HepG2 (cell line): ENCODE measurements around the gene SP8. TPM values are rescaled to one million over a fixed set of nuclear protein-coding genes. Genes with fewer than 3 reads are reported as not detected.
A peak's percentile ranks its signal among the peaks of the same experiment; 100 is the strongest.

Experiments
- ATAC-seq: fragments of 200-7000 bp; cut with Tn5 transposase; 3 replicates; pipeline ENCODE4 v1.9.1; 2020; ENCODE audit warnings: mild to moderate bottlenecking, moderate library complexity
- Bru-seq: library from RNA; stranded (reverse); fragments of 400-500 nt; gene quantifications from one replicate; lab custom pipeline; 2021; lab: Mats Ljungman, UMichigan
- BruChase-seq, 2 experiments: library from RNA; stranded (reverse); fragments of 400-500 nt; gene quantifications; one replicate each; lab custom pipeline; 2021; lab: Mats Ljungman, UMichigan
- BruUV-seq: library from RNA; stranded (reverse); fragments of 400-500 nt; replicated peaks from 2 replicates; lab custom pipeline; 2021; lab: Mats Ljungman, UMichigan
- CTCF ChIA-PET: fragments of 300-600 bp; formaldehyde crosslinking; extraction: SDS; loops from one replicate; lab custom pipeline; 2021; ENCODE audit warnings: low total read pairs, inconsistent platforms, low intra/inter-chr PET ratio; lab: Yijun Ruan, JAX
- POLR2A ChIA-PET: fragments of 350-600 bp; sonication (Branson Sonifier 250); formaldehyde crosslinking; loops from one replicate; lab custom pipeline; 2020; ENCODE audit warnings: antibody characterized with exemption, inconsistent platforms; lab: Yijun Ruan, JAX
- DNase-seq: peaks from one replicate; pipeline ENCODE4 v3.0.0-alpha.2; 2015; ENCODE audit warnings: low spot score
- FAIRE-seq: peaks from 3 replicates; lab custom pipeline; 2011; peaks lifted over from hg19 to GRCh38; lab: Jason Lieb, UNC
- H2AFZ ChIP-seq: one replicate; pipeline ENCODE4 v1.6.1; 2011; ENCODE audit warnings: low read length, inconsistent platforms
- H3K27ac ChIP-seq: fragments of 300-600 bp; 3 replicates; pipeline ENCODE4 v1.8.0; 2011; ENCODE audit warnings: mixed run types, mild to moderate bottlenecking, mixed read lengths, low read length, inconsistent platforms; ENCODE audit not compliant: insufficient read depth; ENCODE audit errors: extremely low read length
- H3K27me3 ChIP-seq, 2 experiments: fragments of 200-600 bp in 1 of 2; 2 replicates in 1 of 2; 3 replicates in 1 of 2; pipeline versions ENCODE4 v1.6.0 to v1.8.0; 2011; ENCODE audit warnings: low read length in 2 of 2, mild to moderate bottlenecking in 2 of 2, moderate library complexity in 2 of 2, inconsistent platforms in 1 of 2; ENCODE audit not compliant: insufficient read depth in 2 of 2, control insufficient read depth in 1 of 2
- H3K36me3 ChIP-seq, 2 experiments: fragments of 200-600 bp in 1 of 2; replicated peaks in 1 of 2; 2 replicates in 1 of 2; 3 replicates in 1 of 2; pipeline versions ENCODE4 v1.5.1 to v1.8.0; 2011; ENCODE audit warnings: low read length in 2 of 2, inconsistent platforms in 1 of 2; ENCODE audit not compliant: insufficient read depth in 2 of 2, control insufficient read depth in 1 of 2
- H3K4me1 ChIP-seq: 2 replicates; pipeline ENCODE4 v1.5.1; 2012; ENCODE audit warnings: low read length, inconsistent platforms; ENCODE audit not compliant: insufficient read depth
- H3K4me2 ChIP-seq: 2 replicates; pipeline ENCODE4 v1.6.0; 2011; ENCODE audit warnings: low read depth, low read length, inconsistent platforms
- H3K4me3 ChIP-seq, 3 experiments: fragments of 200-600 bp in 1 of 3; sonication (generic), shearing (Covaris generic) in 1 of 3; replicated peaks in 1 of 3; 2 replicates each; pipeline ENCODE4 v1.5.1; 2011 to 2016; ENCODE audit warnings: low read length in 3 of 3, inconsistent platforms in 2 of 3, low read depth in 2 of 3, mild to moderate bottlenecking in 2 of 3, control low read depth in 1 of 3, mixed read lengths in 1 of 3; ENCODE audit not compliant: insufficient read depth in 1 of 3
- H3K79me2 ChIP-seq: one replicate; pipeline ENCODE4 v1.6.1; 2011; ENCODE audit warnings: low read length, inconsistent platforms; ENCODE audit not compliant: insufficient read depth
- H3K9ac ChIP-seq: 2 replicates; pipeline ENCODE4 v1.6.0; 2011; ENCODE audit warnings: mild to moderate bottlenecking, low read depth, low read length, inconsistent platforms; ENCODE audit not compliant: insufficient read depth
- H3K9me3 ChIP-seq: 2 replicates; pipeline ENCODE4 v1.5.1; 2012; ENCODE audit warnings: mild to moderate bottlenecking, low read length
- H4K20me1 ChIP-seq: 2 replicates; pipeline ENCODE4 v1.6.0; 2011; ENCODE audit warnings: inconsistent platforms, mild to moderate bottlenecking, low read length, moderate library complexity; ENCODE audit not compliant: insufficient read depth
- EED ChIP-seq: sonication (generic); formaldehyde crosslinking; IDR thresholded peaks from 2 replicates; pipeline ENCODE4 v1.5.0; 2020; ENCODE audit warnings: mild to moderate bottlenecking, missing genetic modification reagents
- ESRRA ChIP-seq: sonication (generic); formaldehyde crosslinking; IDR thresholded peaks from 2 replicates; pipeline ENCODE4 v1.5.1; 2020; ENCODE audit warnings: mild to moderate bottlenecking, low read depth, missing genetic modification reagents
- HHEX ChIP-seq: IDR thresholded peaks from 2 replicates; pipeline ENCODE4 v1.6.1; 2016; ENCODE audit warnings: control low read depth
- NFE2 ChIP-seq: sonication (generic); formaldehyde crosslinking; IDR thresholded peaks from 2 replicates; pipeline ENCODE4 v1.4.0; 2020; ENCODE audit warnings: missing genetic modification reagents
- NPAS2 ChIP-seq: sonication (generic); formaldehyde crosslinking; IDR thresholded peaks from 2 replicates; pipeline ENCODE4 v1.8.0; 2022; ENCODE audit warnings: mild to moderate bottlenecking, missing genetic modification reagents, borderline replicate concordance
- PTBP1 ChIP-seq: fragments of 200-400 bp; formaldehyde crosslinking; IDR thresholded peaks from 2 replicates; pipeline ENCODE4 v1.6.1; 2018; ENCODE audit warnings: low read length, low read depth; ENCODE audit not compliant: poor library complexity, severe bottlenecking
- TCF7 ChIP-seq: sonication (generic); IDR thresholded peaks from 2 replicates; pipeline ENCODE4 v1.6.1; 2016; ENCODE audit warnings: antibody characterized with exemption, low read depth
- ZNF24 ChIP-seq: fragments of 450-650 bp; IDR thresholded peaks from 2 replicates; pipeline ENCODE4 v1.6.1; 2017; ENCODE audit warnings: antibody characterized with exemption, mild to moderate bottlenecking
- WGBS: methylation state at CpG from one replicate; pipeline ENCODE4 v1.1.6; 2017; ENCODE audit warnings: low lambda C conversion rate; 5-methylcytosine and 5-hydroxymethylcytosine counted together
- in situ Hi-C: cut with HindIII; loops from 2 replicates; pipeline ENCODE4 v1.10.0; 2017; ENCODE audit warnings: low pct_unique_long_range_greater_than_20kb; ENCODE audit not compliant: extremely low pct_ligation_motif_present
- intact Hi-C: fragments of 100-400 bp; cut with micrococcal nuclease; formaldehyde crosslinking; loops from one replicate; pipeline ENCODE4 v1.10.0; 2022; ENCODE audit not compliant: unreplicated experiment
- long read RNA-seq, 2 experiments: library from RNA in 1 of 2; library from polyadenylated mRNA in 1 of 2; stranded (forward) in 1 of 2; unstranded in 1 of 2; transcript quantifications; one replicate each; pipeline ENCODE4 v2.0.0, GENCODE V29; 2019 to 2022
- polyA minus RNA-seq, 3 experiments: library from RNA; depleted of rRNA, polyadenylated mRNA; stranded (reverse); fragments of >200 nt; gene quantifications; 2 replicates each; pipeline ENCODE4 v1.2.3, GENCODE V29; 2011; ENCODE audit warnings: low replicate concordance in 1 of 3
- polyA plus RNA-seq, 8 experiments: library from polyadenylated mRNA; depleted of rRNA in 3 of 8; stranded (reverse) in 7 of 8; unstranded in 1 of 8; fragments of >200 nt; fragmentation: Illumina TruSeq in 4 of 8; extraction: Trizol in 4 of 8; gene quantifications; 2 replicates each; pipeline versions ENCODE4 v1.2.1 to v1.2.3, GENCODE V29; 2011 to 2016; ENCODE audit warnings: low read depth in 4 of 8, missing spikeins in 1 of 8, mixed read lengths in 1 of 8; ENCODE audit not compliant: insufficient read depth in 1 of 8
- total RNA-seq, 5 experiments: library from RNA; depleted of rRNA; stranded (reverse); fragments of >200 nt; fragmentation: Illumina TruSeq; extraction: Trizol; gene quantifications; 2 replicates each; pipeline ENCODE4 v1.2.3, GENCODE V29; 2016; ENCODE audit warnings: low read depth in 1 of 5
- TF ChIP-seq, protein P1 (sequence below): sonication (generic); formaldehyde crosslinking; IDR thresholded peaks from 2 replicates; pipeline ENCODE4 v1.5.1; 2020; ENCODE audit warnings: mild to moderate bottlenecking, missing genetic modification reagents, moderate library complexity
- TF ChIP-seq, protein P2 (sequence below): sonication (generic); formaldehyde crosslinking; IDR thresholded peaks from 2 replicates; pipeline ENCODE4 v1.8.1; 2023; ENCODE audit warnings: mild to moderate bottlenecking, missing genetic modification reagents
- TF ChIP-seq, protein P3 (sequence below): IDR thresholded peaks from 2 replicates; pipeline ENCODE4 v1.6.1; 2016; ENCODE audit warnings: missing compliant biosample characterization, missing genetic modification reagents, borderline replicate concordance

The SP8 gene
- total RNA-seq (2016; rRNA removed; fragmentation: Illumina TruSeq; extraction: Trizol) (not detected in 2 replicates), polyA plus RNA-seq (2011; rRNA removed) (not detected in 2 replicates), polyA minus RNA-seq (2011; rRNA and poly(A)+ RNA removed; ENCODE audit: low replicate concordance) (not detected in 2 replicates), Bru-seq, nascent RNA (not detected), BruChase-seq, experiment 1, labeled RNA remaining after a 6-hour chase (not detected), BruChase-seq, experiment 2, labeled RNA remaining after a 2-hour chase (percentile 12 among the genes with signal in this experiment)
- total RNA-seq (2016; cell fraction: cytosol; rRNA removed; fragmentation: Illumina TruSeq; extraction: Trizol; ENCODE audit: low read depth), result not detected in 2 replicates
- total RNA-seq (2016; cell fraction: insoluble cytoplasmic fraction; rRNA removed; fragmentation: Illumina TruSeq; extraction: Trizol), result not detected in 2 replicates
- not detected in 2 replicates for total RNA-seq (2016; cell fraction: membrane; rRNA removed; fragmentation: Illumina TruSeq; extraction: Trizol)
- not detected in 2 replicates for total RNA-seq (2016; cell fraction: nucleus; rRNA removed; fragmentation: Illumina TruSeq; extraction: Trizol)
- not detected in 2 replicates for polyA plus RNA-seq (2011; cell fraction: cytosol; rRNA removed)
- polyA plus RNA-seq (2011; cell fraction: nucleus; rRNA removed), result not detected in 2 replicates
- not detected in 2 replicates for polyA plus RNA-seq (2012)
- polyA plus RNA-seq (2016; cell fraction: cytosol; fragmentation: Illumina TruSeq; extraction: Trizol; ENCODE audit: low read depth), result not detected in 2 replicates
- polyA plus RNA-seq (2016; cell fraction: insoluble cytoplasmic fraction; fragmentation: Illumina TruSeq; extraction: Trizol; ENCODE audit: low read depth), result not detected in 2 replicates
- not detected in 2 replicates for polyA plus RNA-seq (2016; cell fraction: membrane; fragmentation: Illumina TruSeq; extraction: Trizol; ENCODE audit: low read depth)
- polyA plus RNA-seq (2016; cell fraction: nucleus; fragmentation: Illumina TruSeq; extraction: Trizol; ENCODE audit: insufficient read depth, low read depth), result not detected in 2 replicates
- not detected in 2 replicates for polyA minus RNA-seq (2011; cell fraction: cytosol; rRNA and poly(A)+ RNA removed)
- not detected in 2 replicates for polyA minus RNA-seq (2011; cell fraction: nucleus; rRNA and poly(A)+ RNA removed)
- long read RNA-seq, experiment 1, result 0 reads
- long read RNA-seq, experiment 2, result 0 reads

DNA sequence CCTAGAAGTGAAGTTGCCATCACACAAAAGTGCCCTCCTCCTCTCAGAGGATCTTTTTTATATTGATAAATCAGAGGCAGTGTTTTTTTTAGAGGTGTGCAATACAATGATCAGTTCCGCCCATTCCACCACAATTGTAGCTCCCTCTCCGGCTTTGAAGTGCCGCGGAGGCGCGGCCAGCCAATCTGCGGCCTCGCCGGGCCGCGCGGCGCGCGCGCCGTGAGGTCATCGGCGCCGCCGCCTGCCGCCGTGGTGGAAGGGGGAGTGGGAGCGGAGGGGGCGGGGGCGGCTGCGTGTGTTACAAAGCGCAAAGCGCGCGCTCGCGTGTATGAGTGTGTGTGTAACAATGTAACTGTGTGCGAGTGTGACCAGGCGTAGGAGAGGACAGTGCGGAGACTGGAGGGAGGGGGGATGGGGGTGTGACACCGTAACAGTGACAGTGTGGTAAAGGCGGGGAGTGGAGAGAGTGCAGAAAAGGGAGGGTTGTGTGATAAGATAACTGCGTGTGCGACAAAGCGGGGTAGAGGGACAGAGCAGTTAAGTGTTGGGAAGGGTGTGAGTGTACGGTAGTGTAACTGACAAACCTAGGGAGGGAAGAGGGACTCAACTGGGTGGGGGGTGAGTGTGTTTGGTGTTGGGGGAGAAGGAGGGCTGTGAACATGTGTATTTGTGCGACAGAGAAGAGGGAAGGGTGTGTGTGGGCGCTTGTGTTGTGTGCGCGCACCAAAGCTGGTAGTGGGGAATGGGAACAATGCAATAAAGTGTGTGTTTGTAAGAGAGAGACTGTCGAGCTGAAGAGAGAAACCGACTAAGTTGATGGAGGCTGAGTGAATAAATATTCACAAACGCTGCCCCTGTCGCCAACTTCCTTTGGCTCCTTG lies at the start of gene SP8:
SP8 (minus strand) TSS at position 108 of the 881 bp plus-strand sequence; CDS start at position 20, 88 bp downstream.
- peaks cover 21% of the 10 kb centered on the region for H3K4me1 ChIP-seq
- no peak within 1 kb of the TSS for H3K9ac ChIP-seq
- DNase-seq (peak; percentile 31), FAIRE-seq (no peak), ATAC-seq (peak; percentile 58)
- intact Hi-C loops (loop anchor here (10.0 kb wide), 1 partner anchor 648 kb away; no protein-coding TSS in a partner anchor), in situ Hi-C loops (loop anchor here (25.0 kb wide), 1 partner anchor 725 kb away; no protein-coding TSS in a partner anchor)
- no peaks in the 10 kb centered on the region for H4K20me1 ChIP-seq
- 6% methylated on average over 50 of the region's 50 CpGs for WGBS
- no peak within 1 kb of the TSS for H3K27ac ChIP-seq
- H2AFZ ChIP-seq, result no peak within 1 kb of the TSS
- no TSS peak for BruUV-seq
- no peaks in the 10 kb centered on the region for H3K36me3 ChIP-seq
- no peaks in the 10 kb centered on the region for H3K9me3 ChIP-seq
- POLR2A ChIA-PET, result no interaction called here
- peak within 1 kb of the TSS; percentile 47 to 68 (median 55); a peak in 5 of 6 replicates for H3K4me3 ChIP-seq
- H3K27me3 ChIP-seq, result peaks cover 3 to 62% of the 10 kb centered on the region in 2 experiments
- CTCF ChIA-PET, result no interaction called here
- H3K79me2 ChIP-seq, result no peaks in the 10 kb centered on the region
- peak within 1 kb of the TSS; percentile 93 for H3K4me2 ChIP-seq
- TF ChIP-seq, protein P1, sequence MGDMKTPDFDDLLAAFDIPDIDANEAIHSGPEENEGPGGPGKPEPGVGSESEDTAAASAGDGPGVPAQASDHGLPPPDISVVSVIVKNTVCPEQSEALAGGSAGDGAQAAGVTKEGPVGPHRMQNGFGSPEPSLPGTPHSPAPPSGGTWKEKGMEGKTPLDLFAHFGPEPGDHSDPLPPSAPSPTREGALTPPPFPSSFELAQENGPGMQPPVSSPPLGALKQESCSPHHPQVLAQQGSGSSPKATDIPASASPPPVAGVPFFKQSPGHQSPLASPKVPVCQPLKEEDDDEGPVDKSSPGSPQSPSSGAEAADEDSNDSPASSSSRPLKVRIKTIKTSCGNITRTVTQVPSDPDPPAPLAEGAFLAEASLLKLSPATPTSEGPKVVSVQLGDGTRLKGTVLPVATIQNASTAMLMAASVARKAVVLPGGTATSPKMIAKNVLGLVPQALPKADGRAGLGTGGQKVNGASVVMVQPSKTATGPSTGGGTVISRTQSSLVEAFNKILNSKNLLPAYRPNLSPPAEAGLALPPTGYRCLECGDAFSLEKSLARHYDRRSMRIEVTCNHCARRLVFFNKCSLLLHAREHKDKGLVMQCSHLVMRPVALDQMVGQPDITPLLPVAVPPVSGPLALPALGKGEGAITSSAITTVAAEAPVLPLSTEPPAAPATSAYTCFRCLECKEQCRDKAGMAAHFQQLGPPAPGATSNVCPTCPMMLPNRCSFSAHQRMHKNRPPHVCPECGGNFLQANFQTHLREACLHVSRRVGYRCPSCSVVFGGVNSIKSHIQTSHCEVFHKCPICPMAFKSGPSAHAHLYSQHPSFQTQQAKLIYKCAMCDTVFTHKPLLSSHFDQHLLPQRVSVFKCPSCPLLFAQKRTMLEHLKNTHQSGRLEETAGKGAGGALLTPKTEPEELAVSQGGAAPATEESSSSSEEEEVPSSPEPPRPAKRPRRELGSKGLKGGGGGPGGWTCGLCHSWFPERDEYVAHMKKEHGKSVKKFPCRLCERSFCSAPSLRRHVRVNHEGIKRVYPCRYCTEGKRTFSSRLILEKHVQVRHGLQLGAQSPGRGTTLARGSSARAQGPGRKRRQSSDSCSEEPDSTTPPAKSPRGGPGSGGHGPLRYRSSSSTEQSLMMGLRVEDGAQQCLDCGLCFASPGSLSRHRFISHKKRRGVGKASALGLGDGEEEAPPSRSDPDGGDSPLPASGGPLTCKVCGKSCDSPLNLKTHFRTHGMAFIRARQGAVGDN (CRISPR knock-in tag), result peak; percentile 19; the same call in 1 of the 2 replicates
- no peak for TF ChIP-seq ZNF24
- TF ChIP-seq PTBP1, result no peak
- TF ChIP-seq, protein P2, sequence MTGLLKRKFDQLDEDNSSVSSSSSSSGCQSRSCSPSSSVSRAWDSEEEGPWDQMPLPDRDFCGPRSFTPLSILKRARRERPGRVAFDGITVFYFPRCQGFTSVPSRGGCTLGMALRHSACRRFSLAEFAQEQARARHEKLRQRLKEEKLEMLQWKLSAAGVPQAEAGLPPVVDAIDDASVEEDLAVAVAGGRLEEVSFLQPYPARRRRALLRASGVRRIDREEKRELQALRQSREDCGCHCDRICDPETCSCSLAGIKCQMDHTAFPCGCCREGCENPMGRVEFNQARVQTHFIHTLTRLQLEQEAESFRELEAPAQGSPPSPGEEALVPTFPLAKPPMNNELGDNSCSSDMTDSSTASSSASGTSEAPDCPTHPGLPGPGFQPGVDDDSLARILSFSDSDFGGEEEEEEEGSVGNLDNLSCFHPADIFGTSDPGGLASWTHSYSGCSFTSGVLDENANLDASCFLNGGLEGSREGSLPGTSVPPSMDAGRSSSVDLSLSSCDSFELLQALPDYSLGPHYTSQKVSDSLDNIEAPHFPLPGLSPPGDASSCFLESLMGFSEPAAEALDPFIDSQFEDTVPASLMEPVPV (CRISPR knock-in tag), result no peak
- peak; percentile 75 for TF ChIP-seq TCF7
- TF ChIP-seq ESRRA (CRISPR knock-in tag), result no peak
- TF ChIP-seq HHEX, result no peak
- TF ChIP-seq NFE2 (CRISPR knock-in tag), result no peak
- TF ChIP-seq, protein P3, sequence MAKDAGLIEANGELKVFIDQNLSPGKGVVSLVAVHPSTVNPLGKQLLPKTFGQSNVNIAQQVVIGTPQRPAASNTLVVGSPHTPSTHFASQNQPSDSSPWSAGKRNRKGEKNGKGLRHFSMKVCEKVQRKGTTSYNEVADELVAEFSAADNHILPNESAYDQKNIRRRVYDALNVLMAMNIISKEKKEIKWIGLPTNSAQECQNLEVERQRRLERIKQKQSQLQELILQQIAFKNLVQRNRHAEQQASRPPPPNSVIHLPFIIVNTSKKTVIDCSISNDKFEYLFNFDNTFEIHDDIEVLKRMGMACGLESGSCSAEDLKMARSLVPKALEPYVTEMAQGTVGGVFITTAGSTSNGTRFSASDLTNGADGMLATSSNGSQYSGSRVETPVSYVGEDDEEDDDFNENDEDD (CRISPR knock-in tag), result peak; percentile 51; the same call in 1 of the 2 replicates
- TF ChIP-seq EED, result no peak
- no peak for TF ChIP-seq NPAS2
